ENCODE data around the gene OR6N2.

Gene OR6N2

GRCh38 chr1:158754420-158754819 lies 26.6 kb downstream of the OR6N2 start, which contains the start of gene OR6K6:
Gene OR6K6 (plus strand): TSS chr1:158754720. CDS start chr1:158754888, 168 bp downstream.
- no peak for DNase-seq (ENCODE audit: low read depth in 2 of 2, low spot score in 1 of 2)

GRCh38 chr1:158752155-158752712 lies 28.8 kb downstream of the OR6N2 start:
- no peak for DNase-seq (ENCODE audit: low read depth in 2 of 2, low spot score in 1 of 2)

GRCh38 chr1:158735848-158736247 lies 45.2 kb downstream of the OR6N2 start:
- DNase-seq (ENCODE audit: low read depth in 2 of 2, low spot score in 1 of 2) = no peak

GRCh38 chr1:158732524-158732923 lies 48.5 kb downstream of the OR6N2 start:
- no peak for DNase-seq (ENCODE audit: low read depth in 2 of 2, low spot score in 1 of 2)

- DNase-seq (ENCODE audit: low read depth in 2 of 2, low spot score in 1 of 2) = no peak
Observed at GRCh38 chr1:158731707-158732106, 49.3 kb downstream of the OR6N2 start.

GRCh38 chr1:158730453-158730852 lies 50.6 kb downstream of the OR6N2 start:
- DNase-seq (ENCODE audit: low read depth in 2 of 2, low spot score in 1 of 2) = no peak

GRCh38 chr1:158728510-158729225 lies 52.3 kb downstream of the OR6N2 start:
- no peak for DNase-seq (ENCODE audit: low read depth in 2 of 2, low spot score in 1 of 2)

- DNase-seq (ENCODE audit: low read depth in 2 of 2, low spot score in 1 of 2) = no peak
Observed at GRCh38 chr1:158724442-158724841, 56.6 kb downstream of the OR6N2 start.

Data from stimulated activated CD8-positive, alpha-beta memory T cell treated with anti-CD3 and anti-CD28 coated beads, Interleukin-4, amount 100 ng/mL, for 4 hours (primary cell).